BLaER1 treated with 17β-estradiol and CSF1 and Interleukin-3, amounts not matched to agents 10 nM and 100 nM (cell line): ENCODE data around the gene PLN.

Experiments used
- H3K27ac ChIP-seq, 11 experiments: shearing (Covaris generic); formaldehyde crosslinking; 2 replicates each; pipeline ENCODE4 v1.8.1; 2022
- H3K27me3 ChIP-seq, 11 experiments: shearing (Covaris generic); formaldehyde crosslinking; 2 replicates each; pipeline ENCODE4 v1.8.1; 2022
- H3K36me3 ChIP-seq, 11 experiments: shearing (Covaris generic); formaldehyde crosslinking; 2 replicates each; pipeline ENCODE4 v1.8.1; 2022
- H3K4me1 ChIP-seq, 10 experiments: shearing (Covaris generic); formaldehyde crosslinking; 2 replicates each; pipeline ENCODE4 v1.8.1; 2022
- H3K4me2 ChIP-seq, 11 experiments: shearing (Covaris generic); formaldehyde crosslinking; 2 replicates each; pipeline ENCODE4 v1.8.1; 2022
- H3K4me3 ChIP-seq, 10 experiments: shearing (Covaris generic); formaldehyde crosslinking; 2 replicates each; pipeline ENCODE4 v1.8.1; 2022
- H3K9ac ChIP-seq, 11 experiments: shearing (Covaris generic); formaldehyde crosslinking; 2 replicates each; pipeline ENCODE4 v1.8.1; 2022
- H3K9me3 ChIP-seq, 11 experiments: shearing (Covaris generic); formaldehyde crosslinking; replicated peaks in 1 of 11; 2 replicates each; pipeline ENCODE4 v1.8.1; 2022
- H4K20me1 ChIP-seq, 11 experiments: shearing (Covaris generic); formaldehyde crosslinking; 2 replicates each; pipeline ENCODE4 v1.8.1; 2022
- Cebpa-rat ChIP-seq, 11 experiments: shearing (Covaris generic); IDR thresholded peaks; 2 replicates each; pipeline ENCODE4 v1.8.1; 2022

Gene PLN

DNA sequence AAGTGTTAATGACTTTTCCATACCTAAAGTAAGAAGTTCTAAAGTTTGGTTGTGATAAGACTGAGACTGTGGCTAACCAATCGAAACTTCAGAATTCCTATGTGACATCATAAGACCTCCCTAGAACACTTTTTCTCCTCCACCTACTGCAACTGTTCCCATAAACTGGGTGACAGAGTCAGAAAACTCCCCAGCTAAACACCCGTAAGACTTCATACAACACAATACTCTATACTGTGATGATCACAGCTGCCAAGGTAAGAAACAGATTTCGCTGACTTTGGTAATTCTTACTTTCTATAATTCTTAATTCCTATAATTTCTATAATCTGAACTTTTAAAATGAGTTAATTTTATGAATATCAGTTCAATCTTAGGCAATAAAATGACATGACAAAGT is at the start of gene PLN:
PLN (plus strand) TSS at position 161 of the 400 bp plus-strand sequence. CDS start 10,626 bp downstream, outside the sequence.
- H3K27me3 ChIP-seq, result no peaks in the 10 kb centered on the region
- H3K9me3 ChIP-seq, result no peaks in the 10 kb centered on the region
- H4K20me1 ChIP-seq, result peaks cover 0 to 95% (median 0%) of the 10 kb centered on the region in 11 experiments; a peak in 4 of 22 replicates
- peaks cover 0 to 8% (median 2%) of the 10 kb centered on the region in 10 experiments; a peak in 6 of 20 replicates for H3K4me1 ChIP-seq
- no peak within 1 kb of the TSS for H3K9ac ChIP-seq
- no peak within 1 kb of the TSS for H3K27ac ChIP-seq
- no peak for TF ChIP-seq Cebpa-rat (IDR thresholded peaks at IDR 0.05)
- H3K4me2 ChIP-seq, result no peak within 1 kb of the TSS
- H3K36me3 ChIP-seq, result peaks cover 0 to 8% (median 0%) of the 10 kb centered on the region in 11 experiments; a peak in 1 of 22 replicates
- no peak within 1 kb of the TSS for H3K4me3 ChIP-seq

DNA sequence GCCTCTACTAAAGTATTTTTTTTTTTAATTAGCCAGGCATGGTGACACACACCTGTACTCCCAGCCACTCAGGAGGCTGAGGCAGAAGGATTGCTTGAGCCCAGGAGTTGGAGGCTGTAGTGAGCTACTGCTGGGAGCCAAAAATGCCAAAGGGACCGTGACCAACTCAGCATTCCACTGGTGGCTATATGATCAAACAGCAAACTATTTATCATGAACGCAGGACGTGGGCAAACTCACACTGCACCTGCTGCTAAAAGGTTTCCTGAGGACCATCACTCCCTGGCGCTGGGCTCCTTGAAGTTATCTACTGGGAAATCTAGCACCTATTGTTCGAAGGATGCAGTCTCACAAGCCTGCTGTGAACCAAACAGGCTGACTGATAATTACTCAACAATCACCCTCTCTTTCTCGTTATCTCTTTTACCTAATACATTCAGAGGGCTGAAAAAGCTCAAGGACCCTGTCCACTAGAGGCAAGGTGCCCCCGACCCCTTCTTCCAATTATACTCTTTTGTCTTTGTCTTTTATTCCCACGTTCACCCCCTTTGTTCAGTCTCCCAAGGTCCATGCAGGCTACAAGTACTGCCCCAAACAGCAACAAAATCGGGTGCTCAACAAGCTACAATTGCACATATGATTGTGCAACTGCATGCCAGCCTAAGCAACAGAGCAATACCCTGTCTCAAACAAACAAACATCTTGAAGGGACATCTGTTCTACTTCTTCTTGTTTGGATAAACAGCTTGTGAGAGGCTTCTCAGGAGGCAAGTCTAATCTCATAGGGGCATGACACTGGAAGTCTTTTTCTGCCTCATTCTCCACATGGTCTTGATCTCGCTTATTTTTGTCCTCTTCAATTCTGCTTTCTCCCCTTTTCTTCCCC is 47.7 kb upstream of the PLN start:
- H4K20me1 ChIP-seq, result peaks cover 0 to 42% (median 0%) of the 10 kb centered on the region in 11 experiments; a peak in 2 of 22 replicates
- no peaks in the 10 kb centered on the region for H3K27me3 ChIP-seq
- H3K4me1 ChIP-seq, result peaks cover 0 to 7% (median 0%) of the 10 kb centered on the region in 10 experiments; a peak in 1 of 20 replicates
- H3K9ac ChIP-seq, result no peak overlapping the region
- H3K36me3 ChIP-seq, result peaks cover 0 to 85% (median 16%) of the 10 kb centered on the region in 11 experiments; a peak in 13 of 22 replicates
- H3K4me3 ChIP-seq, result no peak overlapping the region
- H3K9me3 ChIP-seq, result peaks cover 0 to 10% (median 0%) of the 10 kb centered on the region in 11 experiments; a peak in 4 of 22 replicates
- no peak for TF ChIP-seq Cebpa-rat (IDR thresholded peaks at IDR 0.05)
- H3K4me2 ChIP-seq, result no peak overlapping the region
- H3K27ac ChIP-seq, result no peak overlapping the region

DNA sequence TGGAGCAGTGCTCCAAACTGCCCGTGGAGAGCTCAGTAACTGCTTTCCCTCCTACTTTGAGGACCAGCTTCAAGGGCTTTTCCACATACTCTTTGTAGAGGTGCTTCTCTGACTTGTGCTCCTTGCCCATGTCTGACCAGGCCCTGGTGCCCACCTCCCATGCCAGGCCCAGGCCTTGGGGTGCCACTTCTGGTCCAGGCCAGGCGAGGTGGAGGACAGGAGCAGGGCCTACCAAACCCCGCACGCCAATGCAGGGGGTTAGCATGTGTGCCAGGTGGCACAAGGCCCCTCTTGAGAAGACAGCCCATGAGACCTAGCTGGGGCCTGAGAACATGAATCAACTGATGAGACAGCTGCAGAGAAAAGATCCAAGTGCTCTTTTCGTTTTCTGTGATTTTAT is 47.0 kb upstream of the PLN start:
- peaks cover 0 to 2% (median 0%) of the 10 kb centered on the region in 11 experiments; a peak in 2 of 22 replicates for H3K9me3 ChIP-seq
- peaks cover 0 to 85% (median 16%) of the 10 kb centered on the region in 11 experiments; a peak in 13 of 22 replicates for H3K36me3 ChIP-seq
- H3K9ac ChIP-seq, result no peak overlapping the region
- H3K4me2 ChIP-seq, result no peak overlapping the region
- H3K4me1 ChIP-seq, result no peaks in the 10 kb centered on the region; a peak in 1 of 20 replicates
- no peak overlapping the region for H3K27ac ChIP-seq
- TF ChIP-seq Cebpa-rat (IDR thresholded peaks at IDR 0.05), result no peak
- no peak overlapping the region for H3K4me3 ChIP-seq
- H3K27me3 ChIP-seq, result no peaks in the 10 kb centered on the region
- peaks cover 0 to 49% (median 0%) of the 10 kb centered on the region in 11 experiments; a peak in 2 of 22 replicates for H4K20me1 ChIP-seq

DNA sequence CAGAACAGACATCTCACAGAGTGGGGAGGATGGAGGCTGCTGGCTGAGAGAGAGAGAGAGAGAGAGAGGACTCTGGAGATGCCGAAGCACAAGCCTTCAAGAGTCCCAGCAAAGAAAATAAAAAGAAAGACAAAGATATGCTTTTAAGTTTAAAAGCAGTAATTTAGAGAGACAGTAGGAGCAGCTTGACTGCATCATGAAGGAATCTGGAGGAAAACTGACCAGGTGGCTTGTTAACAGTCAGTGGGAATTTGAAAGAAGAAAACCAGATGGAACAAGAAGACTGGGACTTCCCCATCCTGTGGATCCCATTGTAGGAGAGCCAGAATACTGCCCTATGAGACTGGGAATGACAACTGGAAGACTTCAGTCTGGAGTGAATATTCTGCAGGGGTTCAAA is 46.3 kb upstream of the PLN start:
- no peak for TF ChIP-seq Cebpa-rat (IDR thresholded peaks at IDR 0.05)
- H3K27ac ChIP-seq, result no peak overlapping the region
- H3K36me3 ChIP-seq, result peaks cover 0 to 81% (median 16%) of the 10 kb centered on the region in 11 experiments; a peak in 13 of 22 replicates
- H3K4me3 ChIP-seq, result no peak overlapping the region
- no peaks in the 10 kb centered on the region; a peak in 1 of 20 replicates for H3K4me1 ChIP-seq
- no peak overlapping the region for H3K9ac ChIP-seq
- H3K9me3 ChIP-seq, result no peaks in the 10 kb centered on the region; a peak in 1 of 22 replicates
- H4K20me1 ChIP-seq, result peaks cover 0 to 52% (median 0%) of the 10 kb centered on the region in 11 experiments; a peak in 2 of 22 replicates
- H3K27me3 ChIP-seq, result no peaks in the 10 kb centered on the region
- H3K4me2 ChIP-seq, result no peak overlapping the region

DNA sequence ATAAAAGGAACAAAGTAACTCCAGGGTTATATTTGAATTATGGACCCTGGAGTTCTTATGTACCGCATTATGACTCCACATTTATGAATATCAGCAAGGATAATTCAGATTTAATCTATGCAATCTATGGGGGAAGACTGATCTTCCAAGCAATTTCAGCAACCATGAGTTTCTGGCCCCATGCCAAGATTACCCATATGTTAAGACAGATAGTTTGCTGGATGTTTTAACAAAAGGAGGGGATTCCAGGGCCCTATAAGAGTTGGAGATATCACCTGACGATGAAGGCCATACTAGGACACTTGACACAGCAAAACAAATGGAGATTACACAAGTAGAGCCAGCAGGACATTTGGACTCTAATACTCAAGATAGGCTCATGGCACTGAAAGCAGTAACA is 45.9 kb upstream of the PLN start:
- no peaks in the 10 kb centered on the region for H3K4me1 ChIP-seq
- peaks cover 0 to 56% (median 0%) of the 10 kb centered on the region in 11 experiments; a peak in 3 of 22 replicates for H4K20me1 ChIP-seq
- no peak overlapping the region for H3K4me2 ChIP-seq
- H3K9ac ChIP-seq, result no peak overlapping the region
- no peaks in the 10 kb centered on the region; a peak in 1 of 22 replicates for H3K9me3 ChIP-seq
- H3K27me3 ChIP-seq, result no peaks in the 10 kb centered on the region
- peaks cover 0 to 77% (median 16%) of the 10 kb centered on the region in 11 experiments; a peak in 13 of 22 replicates for H3K36me3 ChIP-seq
- no peak for TF ChIP-seq Cebpa-rat (IDR thresholded peaks at IDR 0.05)
- no peak overlapping the region for H3K4me3 ChIP-seq
- H3K27ac ChIP-seq, result no peak overlapping the region

DNA sequence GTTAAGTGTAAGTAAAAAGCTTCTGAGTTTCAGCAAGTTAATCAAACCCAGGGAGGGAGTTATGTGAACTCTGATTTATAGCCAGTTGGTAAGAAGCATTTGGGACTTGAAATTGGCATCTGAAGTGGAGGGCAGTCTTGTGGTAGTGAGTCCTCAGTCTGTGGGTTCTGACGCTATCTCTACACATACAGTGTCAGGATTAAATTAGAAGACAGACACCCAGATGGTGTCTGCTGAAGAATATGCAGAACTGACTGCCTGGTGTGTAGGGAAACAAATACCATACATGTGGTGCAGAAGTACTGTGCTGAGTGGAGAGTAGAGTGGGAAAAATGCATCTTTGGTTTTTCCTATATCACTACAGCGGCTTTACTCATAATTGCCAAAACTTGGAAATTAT is 43.5 kb upstream of the PLN start:
- H3K4me1 ChIP-seq, result no peaks in the 10 kb centered on the region
- H3K27me3 ChIP-seq, result no peaks in the 10 kb centered on the region
- no peak for TF ChIP-seq Cebpa-rat (IDR thresholded peaks at IDR 0.05)
- no peak overlapping the region for H3K27ac ChIP-seq
- peaks cover 0 to 74% (median 0%) of the 10 kb centered on the region in 11 experiments; a peak in 3 of 22 replicates for H4K20me1 ChIP-seq
- no peak overlapping the region for H3K9ac ChIP-seq
- no peak overlapping the region for H3K4me3 ChIP-seq
- peaks cover 0 to 67% (median 16%) of the 10 kb centered on the region in 11 experiments; a peak in 13 of 22 replicates for H3K36me3 ChIP-seq
- no peaks in the 10 kb centered on the region; a peak in 1 of 22 replicates for H3K9me3 ChIP-seq
- no peak overlapping the region for H3K4me2 ChIP-seq

DNA sequence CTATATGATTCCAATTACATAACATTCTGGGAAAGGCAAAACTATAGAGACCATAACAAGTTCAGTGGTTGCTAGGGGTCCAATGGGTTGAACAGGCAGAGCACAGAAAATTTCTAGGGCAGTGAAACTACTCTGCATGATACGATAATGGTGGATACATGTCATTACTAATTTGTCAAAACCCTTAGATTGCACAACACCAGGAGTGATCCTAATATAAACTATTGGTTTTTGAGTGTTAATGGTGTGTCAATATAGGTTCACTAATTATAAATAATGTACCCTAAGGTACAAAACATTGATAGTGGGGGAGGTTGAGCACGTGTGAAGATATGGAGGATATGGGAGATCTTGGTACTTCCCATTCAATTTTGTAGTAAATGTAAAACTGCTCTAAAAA is 42.4 kb upstream of the PLN start:
- no peaks in the 10 kb centered on the region for H3K27me3 ChIP-seq
- H3K27ac ChIP-seq, result no peak overlapping the region
- no peak overlapping the region for H3K4me3 ChIP-seq
- no peak overlapping the region for H3K4me2 ChIP-seq
- no peaks in the 10 kb centered on the region for H3K9me3 ChIP-seq
- peaks cover 0 to 73% (median 0%) of the 10 kb centered on the region in 11 experiments; a peak in 3 of 22 replicates for H4K20me1 ChIP-seq
- H3K4me1 ChIP-seq, result no peaks in the 10 kb centered on the region
- H3K36me3 ChIP-seq, result peaks cover 0 to 61% (median 16%) of the 10 kb centered on the region in 11 experiments; a peak in 13 of 22 replicates
- TF ChIP-seq Cebpa-rat (IDR thresholded peaks at IDR 0.05), result no peak
- no peak overlapping the region for H3K9ac ChIP-seq

DNA sequence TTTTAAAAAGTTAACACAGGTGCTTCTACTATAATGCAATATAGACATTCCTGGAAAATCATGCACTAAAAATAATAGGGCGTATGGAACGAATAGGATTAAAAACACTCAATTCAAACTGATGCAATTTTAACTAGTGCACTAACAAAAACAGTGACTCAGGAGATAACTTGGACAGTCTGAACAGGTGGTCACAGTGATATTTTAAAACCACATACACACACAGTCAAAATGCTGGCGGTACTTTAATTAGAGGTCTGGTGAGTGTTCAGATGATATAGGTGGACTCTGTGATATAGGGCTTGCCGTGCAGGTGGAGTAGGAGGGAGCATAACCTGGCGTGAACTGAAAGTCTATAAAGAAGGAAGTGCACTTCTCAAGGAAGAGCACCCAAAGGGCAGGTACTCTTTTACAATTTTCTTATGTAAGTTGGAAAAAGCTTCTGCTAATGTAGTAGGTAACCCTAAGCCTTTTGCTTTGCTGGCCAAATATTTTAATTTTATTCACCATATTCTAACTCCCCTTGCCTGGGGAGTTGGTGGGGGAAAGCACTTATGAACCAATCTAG is 41.9 kb upstream of the PLN start:
- H3K4me2 ChIP-seq, result no peak overlapping the region
- no peak for TF ChIP-seq Cebpa-rat (IDR thresholded peaks at IDR 0.05)

DNA sequence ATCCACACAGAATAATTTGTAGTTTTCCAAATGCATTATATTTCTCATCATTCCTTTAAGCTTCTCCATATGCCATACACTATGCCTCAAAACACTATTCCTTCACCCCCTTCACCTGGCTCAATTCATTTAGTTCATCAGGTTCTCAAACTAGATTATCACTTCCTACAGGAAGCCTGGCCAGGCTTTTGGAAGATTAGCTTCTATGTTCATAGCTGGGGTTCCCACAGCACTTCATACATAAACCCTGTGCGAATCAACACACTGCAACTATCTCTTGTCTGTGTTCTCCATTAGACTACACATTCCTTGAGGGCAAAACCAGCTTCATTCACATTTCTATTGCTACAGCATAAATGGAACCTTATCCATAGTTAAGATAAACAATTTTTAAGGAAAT is 40.5 kb upstream of the PLN start:
- TF ChIP-seq Cebpa-rat (IDR thresholded peaks at IDR 0.05), result no peak
- Histone ChIP-seq H3K9me3 (no peaks in the 10 kb centered on the region), H3K4me1 (no peaks in the 10 kb centered on the region)

More for the DNA sequence above, 41.9 kb upstream of the PLN start:
- H3K4me1 ChIP-seq, result no peaks in the 10 kb centered on the region
- peaks cover 0 to 61% (median 16%) of the 10 kb centered on the region in 11 experiments; a peak in 13 of 22 replicates for H3K36me3 ChIP-seq
- no peaks in the 10 kb centered on the region for H3K27me3 ChIP-seq
- no peak overlapping the region for H3K27ac ChIP-seq
- no peaks in the 10 kb centered on the region for H3K9me3 ChIP-seq
- H4K20me1 ChIP-seq, result peaks cover 0 to 73% (median 0%) of the 10 kb centered on the region in 11 experiments; a peak in 3 of 22 replicates
- H3K4me3 ChIP-seq, result no peak overlapping the region
- no peak overlapping the region for H3K9ac ChIP-seq

More for the DNA sequence above, 40.5 kb upstream of the PLN start:
- Histone ChIP-seq H4K20me1 (peaks cover 0 to 87% (median 0%) of the 10 kb centered on the region in 11 experiments; a peak in 3 of 22 replicates), H3K36me3 (peaks cover 0 to 59% (median 9%) of the 10 kb centered on the region in 11 experiments; a peak in 11 of 22 replicates), H3K9ac (no peak overlapping the region), H3K4me2 (no peak overlapping the region), H3K27ac (no peak overlapping the region), H3K4me3 (no peak overlapping the region), H3K27me3 (no peaks in the 10 kb centered on the region)
